HepG2 (cell line): ENCODE data around the gene ASGR1. TPM values are rescaled to one million over a fixed set of nuclear protein-coding genes. Genes with fewer than 3 reads are reported as not detected.

Source experiments
- ATAC-seq: fragments of 200-7000 bp; cut with Tn5 transposase; 3 replicates; pipeline ENCODE4 v1.9.1; 2020; ENCODE audit warnings: mild to moderate bottlenecking, moderate library complexity
- BruUV-seq: library from RNA; stranded (reverse); fragments of 400-500 nt; replicated peaks from 2 replicates; lab custom pipeline; 2021; lab: Mats Ljungman, UMichigan
- CTCF ChIA-PET: fragments of 300-600 bp; formaldehyde crosslinking; extraction: SDS; loops from one replicate; lab custom pipeline; 2021; ENCODE audit warnings: low total read pairs, inconsistent platforms, low intra/inter-chr PET ratio; lab: Yijun Ruan, JAX
- POLR2A ChIA-PET: fragments of 350-600 bp; sonication (Branson Sonifier 250); formaldehyde crosslinking; loops from one replicate; lab custom pipeline; 2020; ENCODE audit warnings: antibody characterized with exemption, inconsistent platforms; lab: Yijun Ruan, JAX
- DNase-seq: peaks from one replicate; pipeline ENCODE4 v3.0.0-alpha.2; 2015; ENCODE audit warnings: low spot score
- FAIRE-seq: peaks from 3 replicates; lab custom pipeline; 2011; peaks lifted over from hg19 to GRCh38; lab: Jason Lieb, UNC
- H2AFZ ChIP-seq: one replicate; pipeline ENCODE4 v1.6.1; 2011; ENCODE audit warnings: low read length, inconsistent platforms
- H3K27ac ChIP-seq: fragments of 300-600 bp; 3 replicates; pipeline ENCODE4 v1.8.0; 2011; ENCODE audit warnings: mixed run types, mild to moderate bottlenecking, mixed read lengths, low read length, inconsistent platforms; ENCODE audit not compliant: insufficient read depth; ENCODE audit errors: extremely low read length
- H3K27me3 ChIP-seq, 2 experiments: fragments of 200-600 bp in 1 of 2; 2 replicates in 1 of 2; 3 replicates in 1 of 2; pipeline versions ENCODE4 v1.6.0 to v1.8.0; 2011; ENCODE audit warnings: low read length in 2 of 2, mild to moderate bottlenecking in 2 of 2, moderate library complexity in 2 of 2, inconsistent platforms in 1 of 2; ENCODE audit not compliant: insufficient read depth in 2 of 2, control insufficient read depth in 1 of 2
- H3K36me3 ChIP-seq, 2 experiments: fragments of 200-600 bp in 1 of 2; replicated peaks in 1 of 2; 2 replicates in 1 of 2; 3 replicates in 1 of 2; pipeline versions ENCODE4 v1.5.1 to v1.8.0; 2011; ENCODE audit warnings: low read length in 2 of 2, inconsistent platforms in 1 of 2; ENCODE audit not compliant: insufficient read depth in 2 of 2, control insufficient read depth in 1 of 2
- H3K4me1 ChIP-seq: 2 replicates; pipeline ENCODE4 v1.5.1; 2012; ENCODE audit warnings: low read length, inconsistent platforms; ENCODE audit not compliant: insufficient read depth
- H3K4me2 ChIP-seq: 2 replicates; pipeline ENCODE4 v1.6.0; 2011; ENCODE audit warnings: low read depth, low read length, inconsistent platforms
- H3K4me3 ChIP-seq, 3 experiments: fragments of 200-600 bp in 1 of 3; sonication (generic), shearing (Covaris generic) in 1 of 3; replicated peaks in 1 of 3; 2 replicates each; pipeline ENCODE4 v1.5.1; 2011 to 2016; ENCODE audit warnings: low read length in 3 of 3, inconsistent platforms in 2 of 3, low read depth in 2 of 3, mild to moderate bottlenecking in 2 of 3, control low read depth in 1 of 3, mixed read lengths in 1 of 3; ENCODE audit not compliant: insufficient read depth in 1 of 3
- H3K79me2 ChIP-seq: one replicate; pipeline ENCODE4 v1.6.1; 2011; ENCODE audit warnings: low read length, inconsistent platforms; ENCODE audit not compliant: insufficient read depth
- H3K9ac ChIP-seq: 2 replicates; pipeline ENCODE4 v1.6.0; 2011; ENCODE audit warnings: mild to moderate bottlenecking, low read depth, low read length, inconsistent platforms; ENCODE audit not compliant: insufficient read depth
- H3K9me3 ChIP-seq: 2 replicates; pipeline ENCODE4 v1.5.1; 2012; ENCODE audit warnings: mild to moderate bottlenecking, low read length
- H4K20me1 ChIP-seq: 2 replicates; pipeline ENCODE4 v1.6.0; 2011; ENCODE audit warnings: inconsistent platforms, mild to moderate bottlenecking, low read length, moderate library complexity; ENCODE audit not compliant: insufficient read depth
- AHDC1 ChIP-seq: sonication (generic); formaldehyde crosslinking; IDR thresholded peaks from 2 replicates; pipeline ENCODE4 v1.5.1; 2020; ENCODE audit warnings: mild to moderate bottlenecking, missing genetic modification reagents, borderline replicate concordance
- ARNT ChIP-seq: fragments of 450-650 bp; IDR thresholded peaks from 2 replicates; pipeline ENCODE4 v1.6.1; 2017
- ATF6 ChIP-seq: sonication (generic); formaldehyde crosslinking; conservative IDR thresholded peaks from 2 replicates; pipeline ENCODE4 v1.4.0; 2020; ENCODE audit warnings: missing genetic modification reagents
- ELF3 ChIP-seq: IDR thresholded peaks from 2 replicates; pipeline ENCODE4 v1.6.1; 2016; ENCODE audit warnings: missing genetic modification reagents, missing compliant biosample characterization
- HNF4A ChIP-seq: sonication (generic); formaldehyde crosslinking; IDR thresholded peaks from 2 replicates; pipeline ENCODE4 v1.4.0; 2020; ENCODE audit warnings: missing genetic modification reagents
- SP2 ChIP-seq: sonication (generic); formaldehyde crosslinking; IDR thresholded peaks from 2 replicates; pipeline ENCODE4 v1.5.1; 2020; ENCODE audit warnings: mild to moderate bottlenecking, missing genetic modification reagents
- TFDP1 ChIP-seq: IDR thresholded peaks from 2 replicates; pipeline ENCODE4 v1.6.1; 2016; ENCODE audit warnings: missing compliant biosample characterization, missing genetic modification reagents, borderline replicate concordance
- ZNF276 ChIP-seq: sonication (generic); formaldehyde crosslinking; IDR thresholded peaks from 2 replicates; pipeline ENCODE4 v1.4.0; 2020; ENCODE audit warnings: mild to moderate bottlenecking, low read depth, missing genetic modification reagents
- ZNF558 ChIP-seq: sonication (generic); formaldehyde crosslinking; IDR thresholded peaks from 2 replicates; pipeline ENCODE4 v1.9.0; 2022; ENCODE audit warnings: mild to moderate bottlenecking, missing genetic modification reagents, borderline replicate concordance
- ZNF629 ChIP-seq: sonication (generic); formaldehyde crosslinking; conservative IDR thresholded peaks from 2 replicates; pipeline ENCODE4 v1.5.0; 2020; ENCODE audit warnings: missing genetic modification reagents
- ZNF710 ChIP-seq: sonication (generic); formaldehyde crosslinking; IDR thresholded peaks from 2 replicates; pipeline ENCODE4 v1.5.0; 2020; ENCODE audit warnings: mild to moderate bottlenecking, missing genetic modification reagents, borderline replicate concordance
- WGBS: methylation state at CpG from one replicate; pipeline ENCODE4 v1.1.6; 2017; ENCODE audit warnings: low lambda C conversion rate; 5-methylcytosine and 5-hydroxymethylcytosine counted together
- in situ Hi-C: cut with HindIII; loops from 2 replicates; pipeline ENCODE4 v1.10.0; 2017; ENCODE audit warnings: low pct_unique_long_range_greater_than_20kb; ENCODE audit not compliant: extremely low pct_ligation_motif_present
- intact Hi-C: fragments of 100-400 bp; cut with micrococcal nuclease; formaldehyde crosslinking; loops from one replicate; pipeline ENCODE4 v1.10.0; 2022; ENCODE audit not compliant: unreplicated experiment
- polyA plus RNA-seq, 8 experiments: library from polyadenylated mRNA; depleted of rRNA in 3 of 8; stranded (reverse) in 7 of 8; unstranded in 1 of 8; fragments of >200 nt; fragmentation: Illumina TruSeq in 4 of 8; extraction: Trizol in 4 of 8; gene quantifications; 2 replicates each; pipeline versions ENCODE4 v1.2.1 to v1.2.3, GENCODE V29; 2011 to 2016; ENCODE audit warnings: low read depth in 4 of 8, missing spikeins in 1 of 8, mixed read lengths in 1 of 8; ENCODE audit not compliant: insufficient read depth in 1 of 8
- total RNA-seq, 5 experiments: library from RNA; depleted of rRNA; stranded (reverse); fragments of >200 nt; fragmentation: Illumina TruSeq; extraction: Trizol; gene quantifications; 2 replicates each; pipeline ENCODE4 v1.2.3, GENCODE V29; 2016; ENCODE audit warnings: low read depth in 1 of 5

Gene ASGR1
- total and polyA plus RNA-seq, 2 of the 13 experiments (the other 11 are each of a cell fraction or from before 2014, with no cell fraction given): 353 to 796 TPM

- peak; percentile 61 for DNase-seq
- no peak for TF ChIP-seq ATF6
- TF ChIP-seq SP2 (CRISPR knock-in tag): no peak
- TF ChIP-seq ARNT: no peak
- TF ChIP-seq ZNF558 (CRISPR knock-in tag): no peak
- TF ChIP-seq TFDP1: no peak
- peak; percentile 21; the same call in 1 of the 2 replicates for TF ChIP-seq HNF4A (CRISPR knock-in tag)
- TF ChIP-seq ZNF710 (CRISPR knock-in tag): peak; percentile 51; the same call in 1 of the 2 replicates
- TF ChIP-seq AHDC1 (CRISPR knock-in tag): no peak
- TF ChIP-seq ELF3 (CRISPR knock-in tag): no peak
- TF ChIP-seq ZNF276 (CRISPR knock-in tag): no peak
- peak; percentile 99 for TF ChIP-seq ZNF629 (CRISPR knock-in tag)
These were observed 7.1 kb upstream of the ASGR1 start for GRCh38 chr17:7186241-7186640.

More at GRCh38 chr17:7186241-7186640, 7.1 kb upstream of the ASGR1 start:
- WGBS: 29% methylated on average over 7 of the region's 7 CpGs
- intact Hi-C loops: no loop called here
- no peaks in the 10 kb centered on the region for H3K79me2 ChIP-seq
- H3K4me2 ChIP-seq: peak overlapping the region; percentile 4; the same call in 1 of the 2 replicates
- no peaks in the 10 kb centered on the region for H3K27me3 ChIP-seq
- POLR2A ChIA-PET: interaction anchor here (1.1 to 4.0 kb wide), 2 partner anchors 9 to 34 kb away, joined by 6 to 24 read pairs; partner anchors contain the start of genes ACADVL and DLG4
- in situ Hi-C loops: no loop called here
- no peak overlapping the region for H3K27ac ChIP-seq
- H4K20me1 ChIP-seq: no peaks in the 10 kb centered on the region
- no peaks in the 10 kb centered on the region for H3K9me3 ChIP-seq
- no TSS peak for BruUV-seq
- FAIRE-seq (no peak), ATAC-seq (peak; percentile 58)
- H3K4me1 ChIP-seq: peaks cover 63% of the 10 kb centered on the region
- H3K36me3 ChIP-seq: no peaks in the 10 kb centered on the region
- no peak overlapping the region for H3K4me3 ChIP-seq
- CTCF ChIA-PET: interaction anchor here (0.8 kb wide), 1 partner anchor 9 kb away, joined by 4 read pairs; no protein-coding TSS in a partner anchor
- H2AFZ ChIP-seq: no peak overlapping the region
- H3K9ac ChIP-seq: no peak overlapping the region
